ENCODE results near the gene LRGUK.

LRGUK gene

DNA sequence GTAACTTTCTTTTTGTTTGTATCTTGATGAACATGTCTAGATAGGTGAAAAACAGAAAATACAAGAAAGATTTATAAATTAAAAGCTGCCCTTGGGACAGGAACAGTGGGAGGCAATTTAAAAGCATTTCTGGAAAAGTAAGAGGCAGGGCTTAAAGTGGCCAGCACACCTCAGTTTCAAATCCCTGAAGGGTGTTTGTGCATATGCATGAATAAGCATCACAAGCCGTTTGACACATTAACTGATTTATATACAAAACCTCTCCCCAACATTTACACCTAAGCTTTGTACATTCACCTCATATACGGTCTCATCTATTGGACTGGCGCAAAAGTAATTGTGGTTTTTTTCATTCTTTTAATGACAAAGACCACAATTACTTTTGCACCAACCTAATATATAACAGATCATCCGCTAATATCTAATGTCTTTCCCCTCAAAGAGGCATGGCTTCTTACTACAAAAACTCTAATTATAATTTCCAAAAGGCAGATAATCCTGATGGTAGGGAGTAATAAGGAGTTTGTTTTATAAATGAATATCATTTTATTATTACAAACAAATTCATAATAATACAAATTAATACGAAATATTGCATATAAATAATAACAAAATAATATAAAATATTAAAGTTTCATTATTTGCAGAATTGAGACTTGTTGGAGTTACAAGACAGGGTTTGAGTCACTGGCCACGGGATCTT, 48.3 kb downstream of the LRGUK start:
- TF ChIP-seq, protein P1, sequence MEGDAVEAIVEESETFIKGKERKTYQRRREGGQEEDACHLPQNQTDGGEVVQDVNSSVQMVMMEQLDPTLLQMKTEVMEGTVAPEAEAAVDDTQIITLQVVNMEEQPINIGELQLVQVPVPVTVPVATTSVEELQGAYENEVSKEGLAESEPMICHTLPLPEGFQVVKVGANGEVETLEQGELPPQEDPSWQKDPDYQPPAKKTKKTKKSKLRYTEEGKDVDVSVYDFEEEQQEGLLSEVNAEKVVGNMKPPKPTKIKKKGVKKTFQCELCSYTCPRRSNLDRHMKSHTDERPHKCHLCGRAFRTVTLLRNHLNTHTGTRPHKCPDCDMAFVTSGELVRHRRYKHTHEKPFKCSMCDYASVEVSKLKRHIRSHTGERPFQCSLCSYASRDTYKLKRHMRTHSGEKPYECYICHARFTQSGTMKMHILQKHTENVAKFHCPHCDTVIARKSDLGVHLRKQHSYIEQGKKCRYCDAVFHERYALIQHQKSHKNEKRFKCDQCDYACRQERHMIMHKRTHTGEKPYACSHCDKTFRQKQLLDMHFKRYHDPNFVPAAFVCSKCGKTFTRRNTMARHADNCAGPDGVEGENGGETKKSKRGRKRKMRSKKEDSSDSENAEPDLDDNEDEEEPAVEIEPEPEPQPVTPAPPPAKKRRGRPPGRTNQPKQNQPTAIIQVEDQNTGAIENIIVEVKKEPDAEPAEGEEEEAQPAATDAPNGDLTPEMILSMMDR (IDR thresholded peaks at IDR 0.05; ENCODE audit: extremely low read depth, missing control alignments) = no peak
- DNase-seq (ENCODE audit: low spot score) = no peak

DNA sequence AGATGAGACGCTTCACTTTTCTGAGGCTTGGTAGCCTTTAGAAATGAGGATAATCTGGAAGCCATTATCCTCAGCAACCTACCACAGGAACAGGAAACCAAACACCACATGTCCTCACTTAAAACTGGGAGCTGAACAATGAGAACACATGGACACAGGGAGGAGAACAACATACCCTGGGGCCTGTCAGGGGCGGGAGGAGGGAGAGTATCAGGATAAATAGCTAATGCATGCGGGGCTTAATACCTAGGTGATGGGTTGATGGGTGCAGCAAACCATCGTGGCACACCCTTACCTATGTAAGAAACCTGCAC, 48.9 kb downstream of the LRGUK start:
- no peak for DNase-seq (ENCODE audit: low spot score)
- TF ChIP-seq, protein P1 (IDR thresholded peaks at IDR 0.05; ENCODE audit: extremely low read depth, missing control alignments) = no peak

DNA sequence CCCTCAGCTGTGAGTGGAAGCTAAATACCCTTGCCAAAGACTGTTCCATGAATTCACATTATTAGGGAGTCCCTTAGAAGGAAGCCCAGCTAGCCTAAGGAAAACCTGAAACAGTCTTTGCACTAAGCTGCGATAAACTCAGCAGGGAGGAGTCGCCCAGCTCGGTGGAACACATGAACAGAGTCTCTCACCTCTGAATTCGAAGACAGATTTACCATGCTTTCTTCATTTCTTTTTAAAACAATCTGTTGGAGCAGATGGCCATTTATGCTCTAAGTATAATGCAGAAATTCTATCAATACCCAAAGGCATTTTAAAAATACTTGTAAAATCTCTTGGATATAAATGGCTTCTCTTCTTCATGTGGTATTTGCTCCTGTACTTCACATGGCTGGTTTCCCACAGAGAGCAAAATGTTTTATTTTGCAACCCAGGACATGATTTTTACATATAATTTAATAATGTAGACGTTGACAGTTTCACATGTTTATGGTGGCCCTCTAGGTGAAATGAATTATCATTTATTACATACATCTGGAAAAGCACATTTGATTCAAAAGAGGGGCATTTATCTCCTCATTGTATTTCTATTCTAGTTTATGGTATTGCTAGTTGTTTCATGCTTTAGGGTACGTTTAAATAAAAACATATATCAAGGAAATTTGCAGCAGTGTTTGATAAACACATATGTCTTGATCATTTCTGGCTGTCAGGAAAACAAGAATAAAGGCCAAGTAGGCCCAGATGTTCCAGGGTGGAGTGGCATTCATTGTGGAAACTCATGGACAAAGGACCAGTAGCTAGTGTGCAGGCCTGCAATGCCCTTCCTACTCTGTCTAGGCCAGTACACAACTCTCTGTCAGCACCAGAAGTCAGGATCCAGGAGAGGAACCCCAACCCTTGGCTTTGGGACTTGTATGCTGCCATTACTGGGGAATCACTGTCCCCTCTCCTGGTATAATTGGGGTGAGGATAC, 52.2 kb downstream of the LRGUK start:
- no peak for DNase-seq (ENCODE audit: low spot score)
- TF ChIP-seq, protein P1 (IDR thresholded peaks at IDR 0.05; ENCODE audit: extremely low read depth, missing control alignments) = no peak

DNA sequence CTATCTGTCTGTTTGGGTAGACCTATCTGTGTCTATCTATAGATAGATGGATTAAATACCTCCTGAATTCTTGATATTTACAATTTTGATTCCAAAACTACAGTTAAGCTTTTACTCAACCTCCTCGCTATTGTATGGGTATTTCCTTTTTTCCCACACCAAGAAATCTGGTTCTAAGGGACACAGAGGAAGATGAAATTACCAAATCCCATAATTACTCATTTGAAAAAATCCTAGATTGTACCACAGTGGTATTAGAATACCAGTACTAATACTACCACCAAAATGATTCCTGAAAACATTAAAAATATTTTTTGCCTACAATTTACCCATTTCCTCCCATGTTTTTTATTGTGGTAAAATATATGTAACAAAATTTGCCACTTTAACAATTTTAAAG, 53.2 kb downstream of the LRGUK start:
- no peak for DNase-seq (ENCODE audit: low spot score)
- TF ChIP-seq, protein P1 (IDR thresholded peaks at IDR 0.05; ENCODE audit: extremely low read depth, missing control alignments) = no peak

DNA sequence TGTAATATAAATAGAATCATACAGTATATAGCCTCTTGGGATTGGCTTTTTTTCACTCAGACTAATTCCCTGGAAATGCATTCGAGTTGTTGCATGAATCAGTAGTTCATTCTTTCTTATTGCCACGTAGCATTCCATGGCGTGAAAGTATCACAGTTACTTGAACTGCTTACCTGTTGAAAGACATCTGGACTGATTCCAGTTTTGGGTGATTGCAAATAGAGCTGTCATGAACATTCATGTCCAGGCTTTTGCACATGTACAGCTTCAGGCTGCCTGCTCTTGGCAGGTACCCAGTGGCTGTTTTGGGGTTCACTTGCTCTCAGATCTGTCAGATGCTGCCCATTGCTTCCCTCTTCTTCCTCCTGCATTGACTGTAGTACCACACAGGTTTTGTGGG, 54.9 kb downstream of the LRGUK start:
- TF ChIP-seq, protein P1 (IDR thresholded peaks at IDR 0.05; ENCODE audit: extremely low read depth, missing control alignments) = no peak
- DNase-seq (ENCODE audit: low spot score) = no peak

DNA sequence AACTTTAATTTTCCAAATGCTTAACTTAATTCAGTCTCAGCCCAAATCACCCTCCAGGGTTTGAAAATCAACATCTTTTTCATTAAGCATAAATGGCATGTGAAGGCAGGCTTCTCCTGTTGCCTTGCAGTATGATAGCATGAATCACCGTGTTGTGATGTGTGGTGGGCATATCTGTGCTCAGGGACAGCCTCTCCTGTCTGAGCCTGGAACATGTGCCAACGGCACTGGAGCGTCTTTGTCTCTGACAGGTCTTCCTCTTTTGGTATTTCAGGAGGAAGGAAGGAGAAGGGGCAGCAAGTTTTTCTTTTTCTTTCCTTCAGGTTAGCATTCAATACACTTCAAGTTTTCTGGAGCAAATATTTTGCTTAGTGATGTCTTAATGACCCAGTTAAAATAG, 57.6 kb downstream of the LRGUK start:
- no peak for DNase-seq (ENCODE audit: low spot score)
- TF ChIP-seq, protein P1 (IDR thresholded peaks at IDR 0.05; ENCODE audit: extremely low read depth, missing control alignments) = no peak

DNA sequence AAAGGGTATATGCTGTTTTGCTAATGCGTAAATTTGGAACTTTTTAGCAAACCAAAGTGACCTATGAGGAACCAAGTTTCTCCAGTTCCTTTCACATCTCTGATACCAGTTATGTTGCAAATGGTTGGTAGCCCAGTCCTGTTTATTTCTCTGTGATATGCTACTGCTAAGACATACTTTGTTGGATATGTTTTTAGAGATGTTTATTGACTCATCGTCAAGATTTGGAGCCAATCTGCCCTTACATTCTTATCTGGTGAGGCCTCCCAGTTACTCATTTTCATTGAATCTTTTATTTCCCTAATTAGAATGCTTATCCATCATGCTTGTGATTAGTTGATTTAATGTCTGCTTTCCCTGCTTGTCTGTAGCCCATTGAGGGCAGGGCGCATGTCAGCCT, 58.9 kb downstream of the LRGUK start:
- TF ChIP-seq, protein P1 (IDR thresholded peaks at IDR 0.05; ENCODE audit: extremely low read depth, missing control alignments) = no peak

More for the DNA sequence above, 58.9 kb downstream of the LRGUK start:
- DNase-seq (ENCODE audit: low spot score) = no peak
